Activated T-helper 2 cell treated with anti-CD3 and anti-CD28 coated beads, Interferon-gamma antibody, Interleukin-2, Interleukin-4, amounts not matched to agents 10 μg/mL and 5 μg/mL and 100 μg/mL, durations not matched to agents 14 hours and 24 hours and 36 hours (primary cell): ENCODE measurements around the gene ADGRA3. TPM values are rescaled to one million over a fixed set of nuclear protein-coding genes. Genes with fewer than 3 reads are reported as not detected.

Experiments
- DNase-seq: peaks from one replicate; pipeline ENCODE4 v3.0.0; 2021; ENCODE audit warnings: low spot score
- H3K27ac Mint-ChIP-seq: one replicate; pipeline ENCODE4 v1.8.0; 2021; ENCODE audit warnings: mixed read lengths
- H3K27me3 Mint-ChIP-seq: one replicate; pipeline ENCODE4 v1.8.0; 2021; ENCODE audit warnings: low read depth, mixed read lengths
- H3K36me3 Mint-ChIP-seq: one replicate; pipeline ENCODE4 v1.8.0; 2021; ENCODE audit warnings: low read depth, mixed read lengths
- H3K4me1 Mint-ChIP-seq: one replicate; pipeline ENCODE4 v1.8.0; 2021; ENCODE audit warnings: low read depth, mixed read lengths
- H3K4me3 Mint-ChIP-seq: one replicate; pipeline ENCODE4 v1.8.0; 2021; ENCODE audit warnings: low read depth, mild to moderate bottlenecking, moderate library complexity, mixed read lengths
- H3K9me3 Mint-ChIP-seq: one replicate; pipeline ENCODE4 v1.8.0; 2021; ENCODE audit warnings: mixed read lengths
- intact Hi-C: fragments of 100-400 bp; cut with micrococcal nuclease; formaldehyde crosslinking; loops from one replicate; pipeline ENCODE4 v1.15.1; 2023
- total RNA-seq: library from RNA; stranded (reverse); gene quantifications from 2 replicates; pipeline ENCODE4 v1.2.3, GENCODE V29; 2022

Gene ADGRA3
- total RNA-seq, 1 donor from 2014 or later: 41.0 TPM

DNA sequence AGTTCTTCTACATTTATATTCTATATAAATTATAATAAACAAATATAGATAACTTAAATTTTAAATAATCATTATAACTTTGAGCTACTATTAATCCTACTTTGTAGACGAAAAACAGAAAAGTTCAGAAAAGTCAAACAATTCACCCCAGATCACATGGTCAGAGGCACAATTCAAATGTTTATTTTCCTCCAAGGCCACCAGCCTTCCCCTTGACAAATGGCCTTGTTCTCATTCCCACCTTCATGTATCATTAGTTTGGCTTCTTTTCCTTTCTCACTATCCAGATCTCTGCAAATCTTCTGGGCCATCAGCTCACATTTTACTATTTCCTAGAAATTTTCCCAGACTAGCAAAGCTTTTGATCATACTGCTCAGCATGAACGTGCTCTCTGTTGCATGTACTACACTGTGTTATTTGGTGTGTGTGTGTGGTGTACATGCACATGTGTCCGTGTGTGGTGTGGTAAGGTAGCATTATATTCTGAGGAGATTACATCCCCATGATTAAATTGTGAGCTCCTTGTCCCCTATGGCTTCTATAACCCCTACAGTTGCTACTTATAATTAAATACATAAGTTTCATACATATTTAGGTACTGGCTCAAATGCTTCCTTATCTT is 61.5 kb downstream of the ADGRA3 start:
- Mint-ChIP-seq H3K27me3 (no peaks in the 10 kb centered on the region), H3K9me3 (no peaks in the 10 kb centered on the region), H3K36me3 (peaks cover 24% of the 10 kb centered on the region), H3K4me1 (peaks cover 27% of the 10 kb centered on the region), H3K27ac (peak overlapping the region; percentile 53), H3K4me3 (peak overlapping the region; percentile 24)
- intact Hi-C loops: no loop called here
- DNase-seq: no peak

DNA sequence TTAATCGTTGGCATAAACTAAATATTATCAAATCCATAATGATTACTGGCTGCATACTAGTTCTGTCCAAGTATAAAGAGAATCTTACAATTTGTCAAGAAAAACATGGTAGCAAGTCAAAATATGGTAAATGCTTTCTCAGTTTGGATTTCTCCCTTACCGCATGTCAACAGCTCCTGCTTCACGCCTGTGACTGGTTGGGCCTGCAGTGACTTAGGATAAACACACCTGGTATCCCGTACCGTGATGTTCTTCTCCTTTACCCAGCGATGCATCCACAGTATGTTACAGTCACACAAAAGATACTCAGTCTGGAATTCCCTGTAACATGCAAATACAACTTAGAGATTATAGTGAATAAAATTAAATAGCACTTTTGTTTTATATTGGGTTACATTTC is 71.1 kb downstream of the ADGRA3 start:
- H3K4me3 Mint-ChIP-seq: peak overlapping the region; percentile 79
- peak overlapping the region; percentile 94 for H3K27ac Mint-ChIP-seq
- DNase-seq: no peak
- H3K4me1 Mint-ChIP-seq: peaks cover 48% of the 10 kb centered on the region
- H3K9me3 Mint-ChIP-seq: no peaks in the 10 kb centered on the region
- peaks cover 49% of the 10 kb centered on the region for H3K36me3 Mint-ChIP-seq
- intact Hi-C loops: loop anchor here (1.0 to 5.0 kb wide), 6 partner anchors 10 to 226 kb away; no protein-coding TSS in a partner anchor
- no peaks in the 10 kb centered on the region for H3K27me3 Mint-ChIP-seq

DNA sequence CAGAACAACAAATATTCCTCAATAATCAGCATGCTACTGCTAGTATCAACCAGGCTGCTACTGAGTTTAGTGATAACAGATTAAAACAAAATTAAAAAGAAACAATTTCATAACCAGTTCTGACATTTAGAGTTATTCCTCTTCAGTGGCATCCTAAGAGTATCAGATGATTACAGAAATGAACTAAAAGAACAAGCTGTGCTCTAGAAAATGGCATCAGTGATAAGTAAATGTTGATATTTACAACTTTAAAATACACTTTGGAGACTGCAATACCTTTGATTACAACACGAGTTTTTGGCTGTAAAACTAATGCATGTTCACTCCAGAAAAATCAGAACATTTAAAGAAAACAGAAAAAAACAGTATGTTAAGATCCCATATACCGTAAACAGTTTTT is 72.9 kb downstream of the ADGRA3 start:
- Mint-ChIP-seq H3K36me3 (peaks cover 54% of the 10 kb centered on the region), H3K9me3 (no peaks in the 10 kb centered on the region), H3K4me1 (peaks cover 43% of the 10 kb centered on the region), H3K4me3 (no peak overlapping the region), H3K27ac (no peak overlapping the region), H3K27me3 (no peaks in the 10 kb centered on the region)
- no peak for DNase-seq
- intact Hi-C loops: loop anchor here (5.0 kb wide), 1 partner anchor 39 kb away; no protein-coding TSS in a partner anchor

DNA sequence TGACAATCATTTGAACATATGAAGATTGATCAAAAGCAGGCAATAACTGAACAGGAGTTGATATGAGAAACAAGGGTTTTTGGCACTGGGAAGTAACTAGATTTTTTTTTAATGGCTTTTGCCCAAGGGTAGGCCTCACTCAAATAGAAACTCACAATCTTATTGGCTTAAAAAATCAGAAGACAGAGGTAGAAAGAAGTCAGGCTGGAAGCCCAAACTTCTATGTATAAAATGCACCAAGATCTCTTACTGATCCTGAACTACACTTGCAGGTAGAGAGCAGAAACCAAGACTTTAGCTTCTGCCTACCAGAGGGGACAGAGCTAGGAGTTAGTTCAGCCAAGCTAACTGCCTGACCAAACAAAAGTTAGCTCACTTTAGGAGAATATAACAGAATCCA is 74.9 kb downstream of the ADGRA3 start:
- no peak for DNase-seq
- Mint-ChIP-seq H3K9me3 (no peaks in the 10 kb centered on the region), H3K36me3 (peaks cover 54% of the 10 kb centered on the region), H3K4me1 (peaks cover 44% of the 10 kb centered on the region), H3K27ac (peak overlapping the region; percentile 5), H3K27me3 (no peaks in the 10 kb centered on the region), H3K4me3 (no peak overlapping the region)
- intact Hi-C loops: loop anchor here (5.0 kb wide), 1 partner anchor 41 kb away; no protein-coding TSS in a partner anchor

DNA sequence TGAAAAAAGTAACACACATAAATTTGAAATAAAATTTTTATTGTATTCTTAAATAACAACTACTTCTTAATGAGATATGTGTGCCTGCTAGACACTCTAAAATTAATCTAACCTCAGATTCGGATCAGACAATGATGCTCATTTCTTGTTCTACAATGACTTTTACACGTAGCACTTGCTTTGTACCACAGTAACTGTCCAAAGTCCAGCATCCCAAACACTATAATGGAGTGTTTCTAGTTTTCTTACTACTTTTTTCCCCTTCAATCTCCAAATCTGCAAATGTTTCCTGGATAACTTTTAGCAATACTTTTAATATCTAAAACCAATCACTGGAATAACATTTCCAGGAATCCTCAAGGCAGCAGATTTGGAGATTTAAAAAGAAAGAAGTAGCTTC is 75.9 kb downstream of the ADGRA3 start:
- Mint-ChIP-seq H3K4me3 (no peak overlapping the region), H3K27ac (peak overlapping the region; percentile 22), H3K9me3 (no peaks in the 10 kb centered on the region), H3K4me1 (peaks cover 38% of the 10 kb centered on the region), H3K36me3 (peaks cover 58% of the 10 kb centered on the region), H3K27me3 (no peaks in the 10 kb centered on the region)
- no peak for DNase-seq
- intact Hi-C loops: loop anchor here (5.0 kb wide), 1 partner anchor 42 kb away; no protein-coding TSS in a partner anchor

DNA sequence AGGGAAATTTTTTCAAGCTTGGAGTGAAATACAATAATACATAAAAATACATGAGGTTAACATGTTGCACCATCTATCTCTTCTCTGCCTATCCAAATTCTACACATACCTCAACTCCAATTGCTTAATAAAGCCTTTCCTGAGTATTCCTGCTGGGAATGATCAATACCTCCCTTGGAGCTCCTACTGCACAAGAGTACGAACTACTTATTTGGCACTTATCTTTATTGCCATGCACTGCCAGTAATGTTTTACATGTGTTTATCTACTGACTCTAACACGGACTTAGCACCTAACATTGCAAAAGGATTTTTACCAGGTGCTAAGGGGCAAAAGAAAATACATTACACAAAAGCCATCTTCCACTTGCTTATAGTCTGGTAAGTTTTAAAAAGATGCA is 80.2 kb downstream of the ADGRA3 start:
- H3K36me3 Mint-ChIP-seq: peaks cover 58% of the 10 kb centered on the region
- H3K4me3 Mint-ChIP-seq: no peak overlapping the region
- no peak for DNase-seq
- intact Hi-C loops: loop anchor here (2.0 kb wide), 1 partner anchor 19 kb away; no protein-coding TSS in a partner anchor
- no peaks in the 10 kb centered on the region for H3K27me3 Mint-ChIP-seq
- H3K27ac Mint-ChIP-seq: no peak overlapping the region
- no peaks in the 10 kb centered on the region for H3K9me3 Mint-ChIP-seq
- peaks cover 21% of the 10 kb centered on the region for H3K4me1 Mint-ChIP-seq

DNA sequence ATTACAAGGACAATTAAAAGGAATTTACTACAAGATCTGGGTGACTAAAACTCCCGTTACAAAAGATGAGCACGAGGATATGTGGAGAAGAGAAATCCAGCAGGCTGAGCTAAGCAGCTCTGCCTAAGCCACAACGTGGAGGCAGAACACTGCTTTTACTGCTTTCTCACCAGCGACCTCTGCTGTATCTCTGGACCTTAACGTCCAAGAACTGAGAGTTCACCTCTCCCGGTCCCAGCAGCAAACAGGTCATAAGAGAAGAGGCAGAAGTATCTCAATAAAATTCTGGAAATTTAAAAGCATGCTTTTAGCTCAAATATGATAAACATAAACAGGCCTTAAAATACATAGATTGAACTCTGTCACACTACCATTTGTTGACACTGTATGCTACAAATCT is 81.0 kb downstream of the ADGRA3 start:
- Mint-ChIP-seq H3K4me1 (peaks cover 18% of the 10 kb centered on the region), H3K27ac (no peak overlapping the region), H3K4me3 (no peak overlapping the region), H3K36me3 (peaks cover 61% of the 10 kb centered on the region), H3K9me3 (no peaks in the 10 kb centered on the region), H3K27me3 (no peaks in the 10 kb centered on the region)
- intact Hi-C loops: loop anchor here (2.0 kb wide), 1 partner anchor 18 kb away; no protein-coding TSS in a partner anchor
- DNase-seq: no peak

DNA sequence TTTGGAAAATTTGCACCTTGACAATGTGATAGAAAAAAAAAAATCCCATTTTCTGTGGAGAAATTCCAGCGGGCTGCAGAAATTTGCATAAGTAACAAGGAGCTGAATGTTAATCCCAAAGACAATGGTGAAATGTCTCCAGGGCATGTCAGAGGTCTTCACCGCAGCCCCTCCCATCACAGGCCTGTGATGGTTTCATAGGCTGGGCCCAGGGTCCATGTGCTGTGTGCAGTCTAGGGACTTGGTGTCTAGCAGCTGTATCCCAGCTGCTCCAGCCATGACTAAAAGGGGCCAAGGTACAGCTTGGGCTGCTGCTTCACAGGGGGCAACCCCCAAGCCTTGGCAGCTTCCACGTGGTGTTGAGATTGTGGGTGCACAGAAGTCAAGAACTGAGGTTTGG is 85.2 kb downstream of the ADGRA3 start:
- H3K9me3 Mint-ChIP-seq: no peaks in the 10 kb centered on the region
- H3K27me3 Mint-ChIP-seq: no peaks in the 10 kb centered on the region
- peaks cover 65% of the 10 kb centered on the region for H3K36me3 Mint-ChIP-seq
- intact Hi-C loops: no loop called here
- no peak overlapping the region for H3K4me3 Mint-ChIP-seq
- peaks cover 17% of the 10 kb centered on the region for H3K4me1 Mint-ChIP-seq
- H3K27ac Mint-ChIP-seq: no peak overlapping the region
- no peak for DNase-seq

DNA sequence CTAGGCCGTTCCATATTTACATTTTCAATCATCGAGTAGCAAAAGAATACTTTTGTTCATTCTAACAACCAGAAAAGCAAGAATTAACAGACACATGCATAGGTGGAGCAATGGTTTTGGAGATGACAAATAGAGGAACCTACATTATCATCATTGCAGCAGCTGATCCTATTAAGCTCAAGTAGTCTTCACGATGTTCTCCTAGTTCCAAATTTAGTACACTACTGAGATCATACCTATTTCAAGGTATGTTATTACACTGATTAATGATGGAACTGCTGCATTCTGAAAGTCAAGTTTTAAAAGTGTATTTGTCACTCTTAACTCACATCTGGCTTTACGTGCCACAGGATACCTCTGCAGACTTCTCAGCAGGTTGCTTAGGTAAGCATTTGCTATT is 87.4 kb downstream of the ADGRA3 start:
- peaks cover 11% of the 10 kb centered on the region for H3K4me1 Mint-ChIP-seq
- no peaks in the 10 kb centered on the region for H3K9me3 Mint-ChIP-seq
- no peak overlapping the region for H3K27ac Mint-ChIP-seq
- no peaks in the 10 kb centered on the region for H3K27me3 Mint-ChIP-seq
- no peak overlapping the region for H3K4me3 Mint-ChIP-seq
- H3K36me3 Mint-ChIP-seq: peaks cover 61% of the 10 kb centered on the region
- DNase-seq: no peak
- intact Hi-C loops: no loop called here

DNA sequence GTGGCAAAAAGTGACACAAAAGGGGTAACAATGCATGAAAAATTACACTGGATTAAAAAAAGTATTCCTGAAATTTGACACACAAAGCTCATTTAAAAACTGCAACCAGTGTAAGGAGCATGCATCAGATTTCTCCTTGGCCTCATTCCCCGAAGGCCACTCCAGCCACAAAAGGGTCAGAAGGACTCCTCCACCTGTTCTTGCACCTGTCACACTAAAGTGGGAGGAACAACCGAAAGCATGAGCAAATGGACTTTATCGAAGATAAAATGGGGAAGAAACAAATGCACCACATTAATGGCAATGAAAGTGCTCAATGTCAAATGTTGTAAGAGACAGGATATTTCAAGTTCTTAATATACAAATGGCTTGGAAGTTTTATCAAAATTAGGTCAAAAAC is 88.2 kb downstream of the ADGRA3 start:
- no peaks in the 10 kb centered on the region for H3K9me3 Mint-ChIP-seq
- intact Hi-C loops: no loop called here
- H3K4me3 Mint-ChIP-seq: no peak overlapping the region
- H3K27ac Mint-ChIP-seq: no peak overlapping the region
- H3K4me1 Mint-ChIP-seq: peaks cover 11% of the 10 kb centered on the region
- peaks cover 62% of the 10 kb centered on the region for H3K36me3 Mint-ChIP-seq
- no peak for DNase-seq
- H3K27me3 Mint-ChIP-seq: no peaks in the 10 kb centered on the region

DNA sequence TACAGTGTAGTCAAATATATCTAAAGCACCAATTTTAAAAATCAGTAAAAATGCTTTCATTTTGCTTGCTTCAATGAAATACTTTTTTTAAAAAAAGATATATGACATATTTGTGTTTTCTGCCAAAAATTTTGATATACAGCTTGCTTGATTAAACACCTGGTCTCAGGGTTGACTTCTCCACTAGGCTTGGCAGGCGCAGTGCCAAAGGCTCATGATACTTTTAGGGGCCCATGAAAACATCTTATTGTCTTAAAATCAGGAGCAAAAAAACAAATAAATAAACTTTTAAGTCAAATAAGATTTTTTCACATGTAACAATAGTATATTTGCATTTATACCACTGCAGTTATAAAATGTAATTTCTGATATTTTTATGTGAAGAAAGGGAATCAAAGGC is 95.6 kb downstream of the ADGRA3 start:
- Mint-ChIP-seq H3K4me1 (peaks cover 22% of the 10 kb centered on the region), H3K36me3 (peaks cover 56% of the 10 kb centered on the region), H3K4me3 (no peak overlapping the region), H3K9me3 (no peaks in the 10 kb centered on the region), H3K27ac (no peak overlapping the region), H3K27me3 (no peaks in the 10 kb centered on the region)
- no peak for DNase-seq
- intact Hi-C loops: no loop called here

DNA sequence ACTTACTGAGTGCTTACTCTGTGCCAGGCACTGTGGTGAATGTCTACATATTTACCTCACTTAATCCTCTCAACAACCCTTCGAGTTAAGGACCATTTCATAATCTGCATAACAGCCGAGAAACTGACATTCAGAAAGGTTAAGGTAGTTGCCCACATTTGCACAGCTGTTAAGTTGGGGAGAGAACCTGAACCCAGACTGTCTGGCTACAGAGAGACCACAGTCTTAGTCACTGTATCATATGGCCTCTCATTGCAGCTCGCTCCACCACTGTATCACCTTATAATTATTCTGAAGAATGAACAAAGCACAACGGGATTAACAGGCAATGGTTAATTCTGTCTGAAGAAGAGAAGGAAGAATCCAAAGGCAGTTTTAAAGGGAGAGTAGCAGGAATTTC is 98.5 kb downstream of the ADGRA3 start:
- peak overlapping the region; percentile 58 for H3K27ac Mint-ChIP-seq
- DNase-seq: no peak
- H3K27me3 Mint-ChIP-seq: no peaks in the 10 kb centered on the region
- peaks cover 55% of the 10 kb centered on the region for H3K36me3 Mint-ChIP-seq
- H3K4me1 Mint-ChIP-seq: peaks cover 32% of the 10 kb centered on the region
- H3K4me3 Mint-ChIP-seq: no peak overlapping the region
- intact Hi-C loops: loop anchor here (2.0 to 5.0 kb wide), 5 partner anchors 17 to 255 kb away; no protein-coding TSS in a partner anchor
- no peaks in the 10 kb centered on the region for H3K9me3 Mint-ChIP-seq

DNA sequence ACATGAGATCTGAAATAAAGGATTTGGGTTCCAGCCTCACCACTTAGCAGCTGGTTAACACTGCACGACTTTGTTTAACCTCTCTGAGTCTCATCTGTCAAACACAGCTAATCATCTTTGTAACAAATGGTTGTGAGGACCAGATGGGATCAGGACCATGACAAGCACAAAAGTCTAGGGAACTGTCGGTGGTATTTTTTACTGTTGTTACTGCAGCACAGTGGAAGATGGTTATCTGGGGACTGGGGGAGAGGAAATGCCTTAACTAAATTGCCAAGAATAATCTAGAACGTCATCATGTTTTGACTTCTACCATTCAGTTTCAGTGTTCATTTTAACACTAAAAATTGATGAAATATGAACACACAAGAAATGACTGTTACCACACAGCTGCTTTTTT is 99.5 kb downstream of the ADGRA3 start:
- Mint-ChIP-seq H3K27ac (peak overlapping the region; percentile 73), H3K27me3 (no peaks in the 10 kb centered on the region), H3K4me1 (peaks cover 35% of the 10 kb centered on the region), H3K4me3 (peak overlapping the region; percentile 53), H3K9me3 (no peaks in the 10 kb centered on the region), H3K36me3 (peaks cover 56% of the 10 kb centered on the region)
- DNase-seq: no peak
- intact Hi-C loops: loop anchor here (2.0 to 5.0 kb wide), 5 partner anchors 18 to 256 kb away; no protein-coding TSS in a partner anchor
